Measurements from ENCODE around the gene ADGRD2.

- TF ChIP-seq YY1 (IDR thresholded peaks at IDR 0.05), result no peak
- no peak for TF ChIP-seq CTCF (IDR thresholded peaks at IDR 0.05; ENCODE audit: low read depth, low read length, missing input control)
- no peak for TF ChIP-seq SP1 (IDR thresholded peaks at IDR 0.05)
- TF ChIP-seq TAF1 (conservative IDR thresholded peaks at IDR 0.05), result no peak
- no peak for TF ChIP-seq ATF3 (IDR thresholded peaks at IDR 0.05)
- TF ChIP-seq MAX (IDR thresholded peaks at IDR 0.05), result no peak
- no peak for TF ChIP-seq EGR1 (IDR thresholded peaks at IDR 0.05; ENCODE audit: low read depth in 2 of 2)
- TF ChIP-seq FOXA1 (IDR thresholded peaks at IDR 0.05), result no peak
- no peak for TF ChIP-seq HNF4G (IDR thresholded peaks at IDR 0.05)
- TF ChIP-seq REST (IDR thresholded peaks at IDR 0.05), result no peak
Observed at GRCh38 chr9:124481115-124481514, 30.9 kb downstream of the ADGRD2 start.
